Panc1 (cell line): ENCODE data around the gene PEAK3.

ENCODE experiments used
- POLR2AphosphoS5 ChIP-seq: IDR thresholded peaks from 2 replicates; pipeline ENCODE4 v1.6.1; 2012; ENCODE audit warnings: mild to moderate bottlenecking, low read depth, low read length, moderate library complexity
- SIN3A ChIP-seq: IDR thresholded peaks from 2 replicates; pipeline ENCODE4 v1.6.1; 2012; ENCODE audit warnings: low read depth, mild to moderate bottlenecking, low read length, moderate library complexity, borderline replicate concordance; ENCODE audit not compliant: insufficient read depth
- TCF7L2 ChIP-seq: IDR thresholded peaks from 2 replicates; pipeline ENCODE4 v1.6.1; 2011; ENCODE audit warnings: mild to moderate bottlenecking, low read depth, low read length, inconsistent platforms
- TF ChIP-seq, protein P1 (sequence below): fragments of 450-650 bp; IDR thresholded peaks from 2 replicates; pipeline ENCODE4 v1.5.1; 2017; ENCODE audit warnings: mild to moderate bottlenecking

DNA sequence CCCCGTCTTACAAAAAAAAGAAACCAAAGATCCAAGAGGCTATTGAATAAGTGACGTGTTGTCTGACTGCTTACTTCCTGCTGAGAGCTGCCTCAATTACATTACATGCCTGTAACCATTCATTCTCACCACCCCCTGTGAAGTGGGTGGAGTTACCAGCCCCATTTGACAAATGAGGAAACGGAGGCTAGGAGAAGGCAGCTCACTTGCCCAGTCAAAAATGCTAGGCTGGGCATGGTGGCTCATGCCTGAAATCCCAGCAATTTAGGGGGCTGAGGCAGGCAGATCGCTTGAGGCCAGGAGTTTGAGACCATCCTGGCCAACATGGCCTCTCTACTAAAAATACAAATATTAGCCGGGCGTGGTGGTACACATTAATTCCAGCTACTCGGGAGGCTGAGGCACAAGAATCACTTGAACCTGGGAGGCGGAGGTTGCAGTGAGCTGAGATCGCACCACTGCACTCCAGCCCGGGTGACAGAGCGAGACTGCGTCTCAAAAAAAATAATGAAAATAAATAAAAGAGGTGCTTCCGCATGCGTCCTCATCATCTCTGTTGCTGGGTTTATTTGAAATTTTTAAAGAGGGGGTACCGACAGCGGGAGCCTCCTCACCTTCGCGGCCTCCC is 45.9 kb upstream of the PEAK3 start:
- TF ChIP-seq, protein P1, sequence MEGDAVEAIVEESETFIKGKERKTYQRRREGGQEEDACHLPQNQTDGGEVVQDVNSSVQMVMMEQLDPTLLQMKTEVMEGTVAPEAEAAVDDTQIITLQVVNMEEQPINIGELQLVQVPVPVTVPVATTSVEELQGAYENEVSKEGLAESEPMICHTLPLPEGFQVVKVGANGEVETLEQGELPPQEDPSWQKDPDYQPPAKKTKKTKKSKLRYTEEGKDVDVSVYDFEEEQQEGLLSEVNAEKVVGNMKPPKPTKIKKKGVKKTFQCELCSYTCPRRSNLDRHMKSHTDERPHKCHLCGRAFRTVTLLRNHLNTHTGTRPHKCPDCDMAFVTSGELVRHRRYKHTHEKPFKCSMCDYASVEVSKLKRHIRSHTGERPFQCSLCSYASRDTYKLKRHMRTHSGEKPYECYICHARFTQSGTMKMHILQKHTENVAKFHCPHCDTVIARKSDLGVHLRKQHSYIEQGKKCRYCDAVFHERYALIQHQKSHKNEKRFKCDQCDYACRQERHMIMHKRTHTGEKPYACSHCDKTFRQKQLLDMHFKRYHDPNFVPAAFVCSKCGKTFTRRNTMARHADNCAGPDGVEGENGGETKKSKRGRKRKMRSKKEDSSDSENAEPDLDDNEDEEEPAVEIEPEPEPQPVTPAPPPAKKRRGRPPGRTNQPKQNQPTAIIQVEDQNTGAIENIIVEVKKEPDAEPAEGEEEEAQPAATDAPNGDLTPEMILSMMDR = no peak
- no peak for TF ChIP-seq POLR2AphosphoS5
- no peak for TF ChIP-seq TCF7L2
- no peak for TF ChIP-seq SIN3A
